ENCODE data around the gene TTC16.

The TTC16 gene

DNA sequence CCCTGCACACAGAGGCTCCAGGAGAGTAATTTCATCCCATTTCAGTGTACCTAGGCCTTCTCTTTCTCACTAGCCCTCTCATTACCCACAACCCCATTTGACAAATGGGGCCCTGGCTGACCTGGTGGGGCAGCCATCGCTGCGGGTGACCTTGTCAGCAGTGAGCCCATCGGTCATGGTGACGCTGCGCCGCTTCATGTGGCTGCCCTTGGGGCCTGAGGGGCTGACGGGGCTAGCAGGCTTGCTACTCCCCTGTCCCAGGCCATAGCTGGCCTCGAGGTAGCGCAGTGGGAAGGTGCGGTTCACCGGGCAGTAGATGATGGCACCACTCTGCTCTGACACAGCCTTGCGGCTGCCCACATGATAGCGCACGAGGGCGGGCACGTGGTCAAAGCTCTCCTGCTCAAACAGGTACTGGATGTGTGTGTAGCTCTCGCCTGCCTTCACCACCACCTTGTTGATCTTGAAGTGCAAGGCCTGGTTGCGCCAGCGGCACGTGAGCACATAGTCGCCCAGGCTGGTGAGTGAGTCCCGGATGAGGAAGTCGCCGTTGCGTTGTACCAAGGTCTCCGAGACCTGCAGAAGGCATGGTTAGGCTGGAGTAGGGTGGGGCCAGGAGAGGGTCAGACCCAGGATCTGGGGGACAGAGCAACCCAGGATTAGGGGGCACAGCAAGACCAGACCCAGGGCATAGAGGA is 33.4 kb downstream of the TTC16 start:
- TF ChIP-seq, protein P1, sequence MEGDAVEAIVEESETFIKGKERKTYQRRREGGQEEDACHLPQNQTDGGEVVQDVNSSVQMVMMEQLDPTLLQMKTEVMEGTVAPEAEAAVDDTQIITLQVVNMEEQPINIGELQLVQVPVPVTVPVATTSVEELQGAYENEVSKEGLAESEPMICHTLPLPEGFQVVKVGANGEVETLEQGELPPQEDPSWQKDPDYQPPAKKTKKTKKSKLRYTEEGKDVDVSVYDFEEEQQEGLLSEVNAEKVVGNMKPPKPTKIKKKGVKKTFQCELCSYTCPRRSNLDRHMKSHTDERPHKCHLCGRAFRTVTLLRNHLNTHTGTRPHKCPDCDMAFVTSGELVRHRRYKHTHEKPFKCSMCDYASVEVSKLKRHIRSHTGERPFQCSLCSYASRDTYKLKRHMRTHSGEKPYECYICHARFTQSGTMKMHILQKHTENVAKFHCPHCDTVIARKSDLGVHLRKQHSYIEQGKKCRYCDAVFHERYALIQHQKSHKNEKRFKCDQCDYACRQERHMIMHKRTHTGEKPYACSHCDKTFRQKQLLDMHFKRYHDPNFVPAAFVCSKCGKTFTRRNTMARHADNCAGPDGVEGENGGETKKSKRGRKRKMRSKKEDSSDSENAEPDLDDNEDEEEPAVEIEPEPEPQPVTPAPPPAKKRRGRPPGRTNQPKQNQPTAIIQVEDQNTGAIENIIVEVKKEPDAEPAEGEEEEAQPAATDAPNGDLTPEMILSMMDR (conservative IDR thresholded peaks at IDR 0.05; ENCODE audit: low read depth, low read length) = no peak
- H3K4me3 ChIP-seq (ENCODE audit: low read depth, low read length) = no peak overlapping the region
- no peak for DNase-seq (ENCODE audit: low read depth)

DNA sequence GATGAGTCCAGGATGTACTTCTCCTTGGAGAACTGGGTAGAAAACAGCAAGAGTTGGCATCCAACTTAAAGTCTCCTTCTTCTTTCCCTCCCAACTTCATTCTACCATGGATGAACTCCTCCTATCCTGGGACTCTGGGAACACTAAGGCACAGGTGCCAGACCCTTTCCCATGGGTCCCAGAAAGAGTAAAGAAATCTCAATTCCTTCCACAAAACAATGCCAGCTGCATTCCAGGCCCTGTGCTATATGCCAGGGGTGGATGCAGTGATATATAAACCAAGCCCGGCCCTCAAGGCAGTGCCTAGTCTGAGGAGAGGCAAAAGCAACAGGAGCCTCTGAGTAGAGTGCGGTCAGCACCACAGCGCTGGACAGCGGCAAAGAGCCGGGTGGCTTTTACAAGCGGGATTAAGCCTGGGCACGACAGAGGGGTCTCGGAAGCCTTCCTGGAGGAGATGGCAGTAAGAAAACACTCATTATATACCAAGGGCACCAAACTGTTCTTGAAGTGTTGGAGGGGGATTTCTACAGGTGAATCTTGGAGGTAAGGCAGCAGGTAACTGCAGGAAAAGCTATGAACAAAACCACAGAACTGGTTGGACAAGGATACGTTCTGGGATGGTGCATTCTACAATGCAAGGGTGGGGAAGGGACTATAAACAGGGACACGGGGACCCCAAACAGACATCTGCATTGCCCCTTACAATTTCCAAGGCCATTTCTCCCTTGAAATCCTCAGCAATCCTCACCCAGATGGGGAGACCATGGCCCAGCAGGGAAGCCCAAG is 35.6 kb downstream of the TTC16 start:
- TF ChIP-seq, protein P1 (conservative IDR thresholded peaks at IDR 0.05; ENCODE audit: low read depth, low read length) = no peak
- no peak overlapping the region for H3K4me3 ChIP-seq (ENCODE audit: low read depth, low read length)
- DNase-seq (ENCODE audit: low read depth) = peak; percentile 41

DNA sequence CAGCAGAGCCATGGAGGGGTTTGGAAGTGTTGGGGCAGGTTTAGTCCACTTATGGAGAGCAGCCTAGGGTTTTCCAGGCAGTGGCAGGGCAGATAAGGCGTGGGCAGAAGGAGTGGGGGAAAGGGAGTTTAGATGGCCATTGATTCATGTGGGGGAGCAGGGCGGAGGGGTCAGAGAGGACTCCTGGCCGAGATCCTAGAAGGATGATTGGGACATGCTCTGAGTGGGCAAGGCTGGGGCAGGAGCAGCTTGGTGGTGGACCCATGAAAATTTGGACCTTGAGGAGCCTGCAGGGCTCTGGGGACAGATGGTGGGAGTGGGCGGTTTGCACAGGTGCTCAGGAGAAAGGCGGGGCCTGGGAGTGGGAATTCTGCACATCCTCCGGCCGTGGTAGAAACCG is 37.3 kb downstream of the TTC16 start:
- H3K4me3 ChIP-seq (ENCODE audit: low read depth, low read length) = no peak overlapping the region
- DNase-seq (ENCODE audit: low read depth) = no peak
- TF ChIP-seq, protein P1 (conservative IDR thresholded peaks at IDR 0.05; ENCODE audit: low read depth, low read length) = no peak

DNA sequence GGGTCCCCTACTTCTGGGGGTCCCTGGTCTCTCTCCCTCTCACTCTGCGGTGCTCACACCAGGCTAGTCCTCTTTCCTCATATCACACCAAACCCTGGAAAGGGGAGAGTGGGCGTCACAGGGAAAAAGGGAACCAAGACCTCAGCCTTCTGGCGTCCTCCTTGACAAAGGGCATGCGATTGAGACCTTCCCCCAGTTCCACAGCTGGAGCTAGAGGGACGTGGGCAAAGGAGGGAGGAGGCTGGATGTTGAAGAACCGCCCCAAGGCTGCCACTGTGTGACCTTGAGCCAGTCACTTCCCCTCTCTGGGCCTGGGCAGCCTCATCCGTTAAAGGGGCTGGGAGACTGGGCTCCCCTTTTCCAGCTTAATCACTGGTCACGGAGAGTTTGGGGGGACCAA is 37.7 kb downstream of the TTC16 start:
- no peak overlapping the region for H3K4me3 ChIP-seq (ENCODE audit: low read depth, low read length)
- TF ChIP-seq, protein P1 (conservative IDR thresholded peaks at IDR 0.05; ENCODE audit: low read depth, low read length) = no peak
- DNase-seq (ENCODE audit: low read depth) = no peak

DNA sequence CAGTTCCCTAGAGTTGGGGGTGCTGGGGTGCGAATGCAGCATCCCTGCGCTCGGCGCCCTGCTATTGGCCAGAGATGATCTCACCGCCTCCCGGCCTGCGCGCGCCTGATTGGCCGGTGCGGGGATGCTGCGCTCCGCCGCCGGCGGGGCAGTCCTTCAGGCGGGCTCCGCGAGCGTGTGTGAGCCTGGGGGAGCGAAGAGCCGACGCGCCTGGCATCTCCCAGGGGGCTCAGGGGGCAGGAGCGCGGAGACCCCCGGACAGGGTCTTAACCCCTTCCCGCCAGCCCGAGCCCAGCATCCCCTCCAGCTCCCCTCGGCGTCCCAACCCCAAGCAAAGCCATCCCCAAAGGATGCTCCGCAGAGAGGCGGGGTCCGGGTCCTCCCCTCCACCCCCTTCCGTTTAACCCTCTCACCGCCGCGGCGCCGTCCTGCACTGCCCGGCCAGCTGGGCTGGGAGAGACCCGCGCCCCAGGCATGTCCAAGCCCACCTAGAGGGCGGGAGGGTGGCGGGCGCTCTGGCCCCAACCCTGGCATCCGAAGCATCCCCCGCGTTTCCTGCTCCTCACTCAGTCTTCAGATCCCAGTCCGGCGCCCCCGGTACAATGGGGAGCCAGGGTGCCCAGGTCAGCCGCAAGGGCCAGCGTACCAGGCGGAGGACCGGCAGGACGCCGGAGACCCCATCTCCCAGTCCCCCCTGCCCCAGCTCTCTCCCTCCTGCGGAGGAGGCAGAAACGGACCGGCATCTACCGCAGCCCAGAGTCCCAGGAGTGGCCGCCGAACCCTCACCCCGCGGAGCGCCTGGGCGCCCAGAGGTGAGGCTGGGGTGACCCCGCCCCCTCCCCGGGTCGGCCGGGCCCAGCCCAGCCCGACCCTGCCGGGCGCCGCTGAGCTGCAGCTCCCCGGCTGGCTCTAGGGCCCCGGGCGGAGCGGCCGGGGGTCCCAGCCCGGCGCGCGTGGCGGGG is 38.5 kb downstream of the TTC16 start:
- no peak overlapping the region for H3K4me3 ChIP-seq (ENCODE audit: low read depth, low read length)
- DNase-seq (ENCODE audit: low read depth) = no peak
- TF ChIP-seq, protein P1 (conservative IDR thresholded peaks at IDR 0.05; ENCODE audit: low read depth, low read length) = no peak

DNA sequence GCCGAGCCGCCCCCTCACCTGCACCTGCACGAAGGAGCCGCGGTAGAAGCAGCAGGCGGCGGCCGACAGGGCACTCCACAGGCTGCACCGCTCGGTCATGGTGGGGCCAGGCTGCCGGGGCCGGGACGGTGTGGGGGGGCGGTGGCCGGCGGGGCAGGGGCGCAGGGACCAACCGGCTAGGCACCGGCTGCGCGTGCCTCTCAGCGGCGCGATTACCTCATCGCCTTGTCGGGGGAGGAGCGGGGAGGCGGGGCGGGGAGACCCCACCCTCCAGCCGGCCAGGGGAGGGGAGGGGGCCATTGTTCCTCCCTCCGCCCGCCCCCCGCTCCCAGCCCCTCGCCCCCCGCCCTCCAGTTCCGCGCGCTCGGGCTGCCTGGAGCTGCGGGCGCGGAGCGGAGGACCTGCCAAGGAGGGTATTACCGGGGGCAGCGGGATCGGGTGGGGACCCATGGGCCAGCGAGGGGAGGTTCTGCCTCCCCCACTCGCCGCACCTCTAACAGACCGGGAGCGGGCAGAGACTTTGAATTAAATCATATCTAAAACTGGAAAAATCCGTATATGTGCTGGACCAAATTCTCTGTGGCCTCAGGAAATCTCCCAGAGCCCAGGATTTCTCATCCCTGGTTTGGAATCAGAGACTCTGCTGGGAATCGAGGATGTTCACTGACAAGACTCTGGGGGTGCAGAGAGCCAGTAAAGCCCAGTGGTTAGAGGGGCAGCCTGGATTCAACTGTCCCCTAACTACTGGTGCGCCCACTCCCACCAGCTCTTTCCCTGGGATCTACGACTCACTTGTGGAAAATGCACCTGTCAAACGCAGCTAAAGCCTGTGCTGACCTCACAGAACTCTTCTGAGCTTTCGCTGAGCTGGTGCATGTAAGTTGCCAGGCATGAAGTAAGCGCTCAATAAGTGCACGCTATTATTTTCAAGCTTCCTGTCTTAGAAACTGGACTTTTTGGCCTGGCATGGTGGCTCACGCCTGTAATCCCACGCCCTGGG is 39.5 kb downstream of the TTC16 start:
- no peak overlapping the region for H3K4me3 ChIP-seq (ENCODE audit: low read depth, low read length)
- DNase-seq (ENCODE audit: low read depth) = no peak
- TF ChIP-seq, protein P1 (conservative IDR thresholded peaks at IDR 0.05; ENCODE audit: low read depth, low read length) = no peak

All from choroid plexus epithelial cell (primary cell).